Cardiac muscle cell (in vitro differentiated cells and primary cell): ENCODE measurements around the gene ZNF502. TPM values are rescaled to one million over a fixed set of nuclear protein-coding genes. Genes with fewer than 3 reads are reported as not detected.

ENCODE experiments used
- DNase-seq, 2 donors: peaks; one replicate each; pipeline versions ENCODE4 v3.0.0 to v3.0.0-alpha.2; 2010 to 2017; ENCODE audit warnings: low read depth in 1 of 2, low spot score in 1 of 2
- H3K27ac ChIP-seq: fragments of 200-600 bp; sonication (generic); 2 replicates; pipeline ENCODE4 v1.5.1; 2016
- H3K27me3 ChIP-seq: fragments of 200-600 bp; sonication (generic); 2 replicates; pipeline ENCODE4 v1.6.0; 2016; ENCODE audit warnings: control low read depth
- H3K36me3 ChIP-seq: fragments of 200-600 bp; sonication (generic); 2 replicates; pipeline ENCODE4 v1.5.1; 2016; ENCODE audit warnings: control low read depth
- H3K4me1 ChIP-seq: fragments of 200-600 bp; sonication (generic); 2 replicates; pipeline ENCODE4 v1.8.1; 2017; ENCODE audit warnings: low read depth, mild to moderate bottlenecking, mixed run types
- H3K4me3 ChIP-seq: fragments of 200-600 bp; sonication (generic); 2 replicates; pipeline ENCODE4 v1.5.1; 2016; ENCODE audit warnings: mild to moderate bottlenecking
- H3K9me3 ChIP-seq: fragments of 200-600 bp; sonication (generic); 2 replicates; pipeline ENCODE4 v1.5.1; 2017; ENCODE audit warnings: low read depth, mild to moderate bottlenecking, control low read depth
- polyA plus RNA-seq: library from polyadenylated mRNA; unstranded; fragments of >200 nt; fragmentation: Nextera tagmentation; extraction: Ambion mirVana; gene quantifications from 2 replicates; pipeline ENCODE4 v1.2.1, GENCODE V29; 2016
- total RNA-seq: library from RNA; depleted of rRNA; stranded (reverse); fragments of >200 nt; gene quantifications from 2 replicates; pipeline ENCODE4 v1.2.3, GENCODE V29; 2016
- TF ChIP-seq, protein P1 (sequence below): IDR thresholded peaks from 2 replicates; pipeline ENCODE4 v1.5.1; 2012; ENCODE audit warnings: low read depth, mild to moderate bottlenecking, low read length

Gene ZNF502
- total and polyA plus RNA-seq, 2 experiments from 2014 or later, result 2.0 to 2.9 TPM

DNA sequence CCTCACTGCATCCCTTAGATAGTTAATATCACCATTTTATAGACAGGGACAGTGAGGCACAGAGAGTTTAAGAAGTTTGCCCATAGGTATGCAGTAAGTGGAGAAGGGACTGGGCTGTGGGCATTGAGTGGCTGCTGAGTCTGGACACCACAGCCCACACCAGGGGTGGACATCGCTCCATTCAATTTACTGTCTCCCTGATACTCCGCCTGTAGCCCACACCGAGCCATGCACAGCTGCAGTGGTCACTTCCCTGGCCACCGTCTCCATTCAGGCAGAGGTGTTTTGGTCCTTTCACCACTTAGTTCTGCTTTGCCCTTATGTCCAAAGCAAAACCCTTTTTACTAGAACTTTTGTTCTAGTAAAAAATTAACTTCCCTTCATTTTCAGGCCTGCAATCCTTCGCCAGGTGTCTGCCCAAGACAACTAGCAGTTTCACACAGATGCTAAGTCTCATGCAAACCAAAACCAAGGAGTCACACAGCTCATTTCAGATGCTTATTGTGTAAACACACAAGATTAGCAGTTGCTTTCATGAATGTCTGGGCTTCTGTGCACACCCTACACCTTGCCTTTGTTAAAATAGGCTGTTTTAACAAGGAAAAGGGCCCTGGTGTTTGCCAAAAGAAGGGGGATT, 33.9 kb upstream of the ZNF502 start:
- Histone ChIP-seq H3K36me3 (no peaks in the 10 kb centered on the region), H3K4me3 (no peak overlapping the region), H3K27ac (no peak overlapping the region), H3K4me1 (no peaks in the 10 kb centered on the region), H3K9me3 (no peaks in the 10 kb centered on the region), H3K27me3 (no peaks in the 10 kb centered on the region)
- TF ChIP-seq, protein P1, sequence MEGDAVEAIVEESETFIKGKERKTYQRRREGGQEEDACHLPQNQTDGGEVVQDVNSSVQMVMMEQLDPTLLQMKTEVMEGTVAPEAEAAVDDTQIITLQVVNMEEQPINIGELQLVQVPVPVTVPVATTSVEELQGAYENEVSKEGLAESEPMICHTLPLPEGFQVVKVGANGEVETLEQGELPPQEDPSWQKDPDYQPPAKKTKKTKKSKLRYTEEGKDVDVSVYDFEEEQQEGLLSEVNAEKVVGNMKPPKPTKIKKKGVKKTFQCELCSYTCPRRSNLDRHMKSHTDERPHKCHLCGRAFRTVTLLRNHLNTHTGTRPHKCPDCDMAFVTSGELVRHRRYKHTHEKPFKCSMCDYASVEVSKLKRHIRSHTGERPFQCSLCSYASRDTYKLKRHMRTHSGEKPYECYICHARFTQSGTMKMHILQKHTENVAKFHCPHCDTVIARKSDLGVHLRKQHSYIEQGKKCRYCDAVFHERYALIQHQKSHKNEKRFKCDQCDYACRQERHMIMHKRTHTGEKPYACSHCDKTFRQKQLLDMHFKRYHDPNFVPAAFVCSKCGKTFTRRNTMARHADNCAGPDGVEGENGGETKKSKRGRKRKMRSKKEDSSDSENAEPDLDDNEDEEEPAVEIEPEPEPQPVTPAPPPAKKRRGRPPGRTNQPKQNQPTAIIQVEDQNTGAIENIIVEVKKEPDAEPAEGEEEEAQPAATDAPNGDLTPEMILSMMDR, result no peak
- no peak for DNase-seq

DNA sequence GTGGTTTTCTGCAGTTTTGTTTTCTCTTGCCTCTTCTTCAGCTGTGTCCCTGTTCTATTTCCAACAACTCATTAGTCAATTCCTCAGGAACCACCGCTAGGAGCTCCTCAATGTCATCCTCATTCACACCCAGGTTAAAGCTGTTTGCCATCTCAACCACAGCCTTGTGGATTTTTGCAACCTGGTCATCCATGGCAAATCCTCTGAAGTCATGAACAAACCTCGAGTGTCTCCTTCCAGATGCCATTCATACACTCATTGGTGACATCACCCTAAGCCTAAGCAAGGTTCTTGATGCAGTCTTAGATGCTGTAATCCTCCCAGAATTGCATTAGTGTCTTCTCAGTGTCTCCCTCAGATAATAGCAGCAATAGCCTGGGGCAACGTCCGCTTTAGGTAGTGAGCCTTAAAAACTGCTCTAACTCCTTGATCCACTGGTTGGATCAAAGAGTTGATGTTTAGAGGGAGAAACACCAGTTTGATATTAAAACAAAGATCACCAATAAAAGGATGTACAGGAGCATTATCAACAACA, 31.5 kb upstream of the ZNF502 start:
- TF ChIP-seq, protein P1, result no peak
- H3K4me3 ChIP-seq, result no peak overlapping the region
- no peaks in the 10 kb centered on the region for H3K36me3 ChIP-seq
- no peaks in the 10 kb centered on the region for H3K4me1 ChIP-seq
- no peaks in the 10 kb centered on the region for H3K27me3 ChIP-seq
- no peak overlapping the region for H3K27ac ChIP-seq
- DNase-seq, result no peak
- H3K9me3 ChIP-seq, result no peaks in the 10 kb centered on the region

DNA sequence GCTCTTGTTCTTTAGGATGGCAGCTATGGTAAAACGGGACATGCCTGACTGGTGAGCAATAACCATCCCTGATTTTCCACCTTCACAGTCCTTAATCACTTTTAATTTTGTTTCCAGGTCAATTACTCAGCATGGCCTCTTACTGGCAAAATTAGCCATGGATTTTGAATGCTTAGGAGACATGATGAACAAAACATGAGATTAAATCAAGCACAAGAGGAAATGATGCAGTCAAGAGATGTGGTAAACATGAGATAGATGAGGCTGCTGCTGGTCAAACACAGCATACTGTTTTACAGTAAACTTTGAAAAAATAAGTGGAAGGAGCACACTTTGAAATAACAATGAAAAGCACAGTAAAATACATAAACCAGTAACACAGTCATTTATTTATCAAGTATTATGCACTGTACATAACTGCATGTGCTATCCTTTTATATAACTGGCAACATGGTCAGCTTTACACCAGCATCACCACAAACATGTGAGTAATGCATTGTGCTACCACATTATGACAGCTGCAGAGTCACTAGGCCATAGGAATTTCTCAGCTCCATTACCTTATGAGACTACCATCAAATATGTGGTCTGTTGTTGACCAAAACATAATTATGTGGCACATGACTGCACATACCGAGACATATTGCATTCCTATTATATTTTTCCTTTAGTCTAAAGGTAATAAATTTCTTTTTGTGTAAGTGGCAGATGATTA, 30.1 kb upstream of the ZNF502 start:
- DNase-seq, result peak in 1 of 2 donors; percentile 51
- Histone ChIP-seq H3K27me3 (no peaks in the 10 kb centered on the region), H3K27ac (no peak overlapping the region), H3K36me3 (no peaks in the 10 kb centered on the region), H3K4me1 (no peaks in the 10 kb centered on the region), H3K4me3 (no peak overlapping the region), H3K9me3 (no peaks in the 10 kb centered on the region)
- TF ChIP-seq, protein P1, result no peak

DNA sequence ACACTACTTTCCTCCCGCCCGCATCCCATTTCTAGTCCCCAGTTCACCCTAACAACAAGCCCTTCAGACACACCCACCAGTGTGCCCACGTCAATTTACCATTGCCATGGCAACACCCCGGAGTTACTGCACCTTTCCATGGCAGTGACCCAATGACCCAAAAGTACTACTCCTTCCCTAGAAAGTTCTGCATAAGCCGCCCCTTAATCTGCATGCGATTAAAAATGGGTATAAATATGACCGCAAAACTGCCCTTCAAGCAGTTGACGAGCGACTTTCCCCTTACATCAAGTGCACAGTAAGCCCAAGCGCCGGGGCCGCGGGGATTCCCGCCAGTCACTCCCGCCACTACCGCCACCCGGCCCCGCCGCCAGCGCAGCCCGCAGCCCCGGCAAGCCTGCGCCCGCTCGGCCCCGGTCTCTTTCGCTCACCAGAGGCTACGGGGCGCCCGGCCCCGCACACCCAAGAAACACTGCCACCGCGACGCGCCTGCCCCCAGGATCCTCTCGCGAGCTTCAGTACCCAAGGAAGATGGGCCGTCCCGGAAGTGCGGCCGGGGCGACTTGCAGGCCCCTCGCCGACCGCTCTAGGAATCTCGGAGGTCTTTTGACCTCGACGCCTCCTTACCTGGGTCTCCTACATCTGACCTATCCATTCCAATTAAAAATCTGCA, 27.2 kb upstream of the ZNF502 start:
- H3K36me3 ChIP-seq, result no peaks in the 10 kb centered on the region
- no peak overlapping the region for H3K27ac ChIP-seq
- peak overlapping the region; percentile 76 for H3K4me3 ChIP-seq
- no peaks in the 10 kb centered on the region for H3K4me1 ChIP-seq
- TF ChIP-seq, protein P1, result no peak
- DNase-seq, result peak; percentile 87 to 92
- no peaks in the 10 kb centered on the region for H3K9me3 ChIP-seq
- no peaks in the 10 kb centered on the region for H3K27me3 ChIP-seq

DNA sequence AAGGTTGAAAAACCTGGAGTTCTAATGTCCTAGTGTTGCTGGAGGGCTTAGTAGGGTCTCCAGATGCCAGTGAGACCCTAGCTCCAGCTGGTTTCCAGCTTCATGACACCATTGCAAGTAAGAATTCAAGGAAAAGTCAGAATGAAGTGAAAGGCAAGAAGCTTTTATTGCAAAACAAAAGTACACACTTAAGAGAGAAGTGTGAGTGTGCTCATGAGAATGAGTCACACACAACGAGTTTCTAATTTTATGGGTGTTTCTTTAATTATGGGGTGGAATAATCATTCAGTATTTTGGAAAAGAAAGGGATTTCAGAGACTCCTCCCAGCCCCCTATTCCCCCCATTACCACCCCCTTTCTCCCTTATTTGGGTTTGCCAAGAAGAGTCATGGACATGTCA, 24.6 kb upstream of the ZNF502 start:
- no peaks in the 10 kb centered on the region for H3K4me1 ChIP-seq
- no peaks in the 10 kb centered on the region for H3K9me3 ChIP-seq
- no peak overlapping the region for H3K27ac ChIP-seq
- TF ChIP-seq, protein P1, result no peak
- DNase-seq, result no peak
- H3K27me3 ChIP-seq, result no peaks in the 10 kb centered on the region
- no peak overlapping the region for H3K4me3 ChIP-seq
- H3K36me3 ChIP-seq, result no peaks in the 10 kb centered on the region
